ENCODE measurements around the gene NUDT1.

DNA sequence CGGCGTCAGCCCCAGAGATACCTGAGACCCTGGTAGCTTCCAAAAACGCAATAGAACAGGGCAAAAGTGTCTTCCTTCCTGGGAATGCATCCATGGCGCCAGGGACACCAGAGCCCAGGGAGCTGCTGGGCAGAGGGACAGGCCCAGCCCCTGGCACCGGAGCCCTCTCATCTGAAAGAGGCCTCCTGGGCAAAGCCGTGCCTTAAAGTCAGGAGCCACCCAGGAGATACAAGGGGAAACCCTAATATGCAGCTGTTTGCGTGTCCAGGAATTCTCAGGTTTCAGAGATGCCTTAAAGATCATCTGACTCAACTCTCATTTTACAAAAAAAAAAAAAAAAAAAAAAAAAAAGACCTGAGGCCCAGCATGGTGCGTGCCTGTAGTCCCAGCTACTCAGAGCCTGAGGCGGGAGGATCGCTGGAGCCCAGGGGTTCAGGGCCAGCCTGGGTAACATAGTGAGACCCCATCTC lies 28.0 kb downstream of the NUDT1 start:
- TF ChIP-seq, protein P1, sequence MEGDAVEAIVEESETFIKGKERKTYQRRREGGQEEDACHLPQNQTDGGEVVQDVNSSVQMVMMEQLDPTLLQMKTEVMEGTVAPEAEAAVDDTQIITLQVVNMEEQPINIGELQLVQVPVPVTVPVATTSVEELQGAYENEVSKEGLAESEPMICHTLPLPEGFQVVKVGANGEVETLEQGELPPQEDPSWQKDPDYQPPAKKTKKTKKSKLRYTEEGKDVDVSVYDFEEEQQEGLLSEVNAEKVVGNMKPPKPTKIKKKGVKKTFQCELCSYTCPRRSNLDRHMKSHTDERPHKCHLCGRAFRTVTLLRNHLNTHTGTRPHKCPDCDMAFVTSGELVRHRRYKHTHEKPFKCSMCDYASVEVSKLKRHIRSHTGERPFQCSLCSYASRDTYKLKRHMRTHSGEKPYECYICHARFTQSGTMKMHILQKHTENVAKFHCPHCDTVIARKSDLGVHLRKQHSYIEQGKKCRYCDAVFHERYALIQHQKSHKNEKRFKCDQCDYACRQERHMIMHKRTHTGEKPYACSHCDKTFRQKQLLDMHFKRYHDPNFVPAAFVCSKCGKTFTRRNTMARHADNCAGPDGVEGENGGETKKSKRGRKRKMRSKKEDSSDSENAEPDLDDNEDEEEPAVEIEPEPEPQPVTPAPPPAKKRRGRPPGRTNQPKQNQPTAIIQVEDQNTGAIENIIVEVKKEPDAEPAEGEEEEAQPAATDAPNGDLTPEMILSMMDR (IDR thresholded peaks at IDR 0.05), result no peak
- TF ChIP-seq, protein P2, sequence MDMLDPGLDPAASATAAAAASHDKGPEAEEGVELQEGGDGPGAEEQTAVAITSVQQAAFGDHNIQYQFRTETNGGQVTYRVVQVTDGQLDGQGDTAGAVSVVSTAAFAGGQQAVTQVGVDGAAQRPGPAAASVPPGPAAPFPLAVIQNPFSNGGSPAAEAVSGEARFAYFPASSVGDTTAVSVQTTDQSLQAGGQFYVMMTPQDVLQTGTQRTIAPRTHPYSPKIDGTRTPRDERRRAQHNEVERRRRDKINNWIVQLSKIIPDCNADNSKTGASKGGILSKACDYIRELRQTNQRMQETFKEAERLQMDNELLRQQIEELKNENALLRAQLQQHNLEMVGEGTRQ (CRISPR knock-in tag; IDR thresholded peaks at IDR 0.05), result no peak
- TF ChIP-seq SOX15 (CRISPR knock-in tag; IDR thresholded peaks at IDR 0.05) (no peak), ZNF138 (CRISPR knock-in tag; conservative IDR thresholded peaks at IDR 0.05) (no peak), CREB1 (CRISPR knock-in tag; IDR thresholded peaks at IDR 0.05) (no peak)
- TF ChIP-seq, protein P3, sequence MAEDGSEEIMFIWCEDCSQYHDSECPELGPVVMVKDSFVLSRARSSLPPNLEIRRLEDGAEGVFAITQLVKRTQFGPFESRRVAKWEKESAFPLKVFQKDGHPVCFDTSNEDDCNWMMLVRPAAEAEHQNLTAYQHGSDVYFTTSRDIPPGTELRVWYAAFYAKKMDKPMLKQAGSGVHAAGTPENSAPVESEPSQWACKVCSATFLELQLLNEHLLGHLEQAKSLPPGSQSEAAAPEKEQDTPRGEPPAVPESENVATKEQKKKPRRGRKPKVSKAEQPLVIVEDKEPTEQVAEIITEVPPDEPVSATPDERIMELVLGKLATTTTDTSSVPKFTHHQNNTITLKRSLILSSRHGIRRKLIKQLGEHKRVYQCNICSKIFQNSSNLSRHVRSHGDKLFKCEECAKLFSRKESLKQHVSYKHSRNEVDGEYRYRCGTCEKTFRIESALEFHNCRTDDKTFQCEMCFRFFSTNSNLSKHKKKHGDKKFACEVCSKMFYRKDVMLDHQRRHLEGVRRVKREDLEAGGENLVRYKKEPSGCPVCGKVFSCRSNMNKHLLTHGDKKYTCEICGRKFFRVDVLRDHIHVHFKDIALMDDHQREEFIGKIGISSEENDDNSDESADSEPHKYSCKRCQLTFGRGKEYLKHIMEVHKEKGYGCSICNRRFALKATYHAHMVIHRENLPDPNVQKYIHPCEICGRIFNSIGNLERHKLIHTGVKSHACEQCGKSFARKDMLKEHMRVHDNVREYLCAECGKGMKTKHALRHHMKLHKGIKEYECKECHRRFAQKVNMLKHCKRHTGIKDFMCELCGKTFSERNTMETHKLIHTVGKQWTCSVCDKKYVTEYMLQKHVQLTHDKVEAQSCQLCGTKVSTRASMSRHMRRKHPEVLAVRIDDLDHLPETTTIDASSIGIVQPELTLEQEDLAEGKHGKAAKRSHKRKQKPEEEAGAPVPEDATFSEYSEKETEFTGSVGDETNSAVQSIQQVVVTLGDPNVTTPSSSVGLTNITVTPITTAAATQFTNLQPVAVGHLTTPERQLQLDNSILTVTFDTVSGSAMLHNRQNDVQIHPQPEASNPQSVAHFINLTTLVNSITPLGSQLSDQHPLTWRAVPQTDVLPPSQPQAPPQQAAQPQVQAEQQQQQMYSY (CRISPR knock-in tag; IDR thresholded peaks at IDR 0.05), result no peak
- TF ChIP-seq, protein P4, sequence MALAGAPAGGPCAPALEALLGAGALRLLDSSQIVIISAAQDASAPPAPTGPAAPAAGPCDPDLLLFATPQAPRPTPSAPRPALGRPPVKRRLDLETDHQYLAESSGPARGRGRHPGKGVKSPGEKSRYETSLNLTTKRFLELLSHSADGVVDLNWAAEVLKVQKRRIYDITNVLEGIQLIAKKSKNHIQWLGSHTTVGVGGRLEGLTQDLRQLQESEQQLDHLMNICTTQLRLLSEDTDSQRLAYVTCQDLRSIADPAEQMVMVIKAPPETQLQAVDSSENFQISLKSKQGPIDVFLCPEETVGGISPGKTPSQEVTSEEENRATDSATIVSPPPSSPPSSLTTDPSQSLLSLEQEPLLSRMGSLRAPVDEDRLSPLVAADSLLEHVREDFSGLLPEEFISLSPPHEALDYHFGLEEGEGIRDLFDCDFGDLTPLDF (CRISPR knock-in tag; IDR thresholded peaks at IDR 0.05), result no peak
